ENCODE measurements around the gene HSD11B2. TPM values are rescaled to one million over a fixed set of nuclear protein-coding genes. Genes with fewer than 3 reads are reported as not detected.
A peak's percentile ranks its signal among the peaks of the same experiment; 100 is the strongest.

The HSD11B2 gene
- total and polyA plus RNA-seq, 4 donors, result 0.51 to 6.7 (median 2.2) TPM

- Histone ChIP-seq H3K4me1 (ENCODE audit: control insufficient read depth in 4 of 4, insufficient read depth in 4 of 4, low read length in 3 of 4) (peaks cover 56 to 97% (median 91%) of the 10 kb centered on the region in 4 donors), H3K9ac (ENCODE audit: low read depth in 1 of 2, low read length in 2 of 2) (no peak overlapping the region), H3K9me3 (ENCODE audit: control insufficient read depth in 4 of 4, low read length in 3 of 4) (no peaks in the 10 kb centered on the region), H3K27ac (ENCODE audit: low read depth in 1 of 2, low read length in 2 of 2) (peak overlapping the region; percentile 64 to 75), H3K27me3 (ENCODE audit: control insufficient read depth in 4 of 4, insufficient read depth in 4 of 4, low read length in 3 of 4) (no peaks in the 10 kb centered on the region), H3K36me3 (ENCODE audit: control insufficient read depth in 4 of 4, insufficient read depth in 3 of 4, low read depth in 1 of 4, low read length in 3 of 4) (peaks cover 0 to 2% (median 0%) of the 10 kb centered on the region in 4 donors), H3K4me3 (ENCODE audit: low read depth in 1 of 3, low read length in 3 of 3) (no peak overlapping the region)
- TF ChIP-seq CTCF (IDR thresholded peaks at IDR 0.05; ENCODE audit: low read depth, low read length, missing input control) (no peak), GABPA (IDR thresholded peaks at IDR 0.05 in 1 of 2, conservative IDR thresholded peaks at IDR 0.05 in 1 of 2) (no peak), FOXA2 (IDR thresholded peaks at IDR 0.05) (no peak), YY1 (IDR thresholded peaks at IDR 0.05) (no peak), NR2F2 (IDR thresholded peaks at IDR 0.05) (peak; percentile 91), MAX (IDR thresholded peaks at IDR 0.05) (no peak), HNF4G (IDR thresholded peaks at IDR 0.05) (no peak), SP1 (IDR thresholded peaks at IDR 0.05) (peak; percentile 79), ATF3 (IDR thresholded peaks at IDR 0.05) (no peak), JUND (IDR thresholded peaks at IDR 0.05) (no peak), HNF4A (conservative IDR thresholded peaks at IDR 0.05) (peak; percentile 49 to 62), FOXA1 (IDR thresholded peaks at IDR 0.05) (no peak), EGR1 (IDR thresholded peaks at IDR 0.05; ENCODE audit: low read depth in 2 of 2) (no peak), RAD21 (IDR thresholded peaks at IDR 0.05) (no peak), RXRA (IDR thresholded peaks at IDR 0.05) (peak; percentile 91 to 94), TAF1 (conservative IDR thresholded peaks at IDR 0.05) (no peak)
- TF ChIP-seq, protein P1, sequence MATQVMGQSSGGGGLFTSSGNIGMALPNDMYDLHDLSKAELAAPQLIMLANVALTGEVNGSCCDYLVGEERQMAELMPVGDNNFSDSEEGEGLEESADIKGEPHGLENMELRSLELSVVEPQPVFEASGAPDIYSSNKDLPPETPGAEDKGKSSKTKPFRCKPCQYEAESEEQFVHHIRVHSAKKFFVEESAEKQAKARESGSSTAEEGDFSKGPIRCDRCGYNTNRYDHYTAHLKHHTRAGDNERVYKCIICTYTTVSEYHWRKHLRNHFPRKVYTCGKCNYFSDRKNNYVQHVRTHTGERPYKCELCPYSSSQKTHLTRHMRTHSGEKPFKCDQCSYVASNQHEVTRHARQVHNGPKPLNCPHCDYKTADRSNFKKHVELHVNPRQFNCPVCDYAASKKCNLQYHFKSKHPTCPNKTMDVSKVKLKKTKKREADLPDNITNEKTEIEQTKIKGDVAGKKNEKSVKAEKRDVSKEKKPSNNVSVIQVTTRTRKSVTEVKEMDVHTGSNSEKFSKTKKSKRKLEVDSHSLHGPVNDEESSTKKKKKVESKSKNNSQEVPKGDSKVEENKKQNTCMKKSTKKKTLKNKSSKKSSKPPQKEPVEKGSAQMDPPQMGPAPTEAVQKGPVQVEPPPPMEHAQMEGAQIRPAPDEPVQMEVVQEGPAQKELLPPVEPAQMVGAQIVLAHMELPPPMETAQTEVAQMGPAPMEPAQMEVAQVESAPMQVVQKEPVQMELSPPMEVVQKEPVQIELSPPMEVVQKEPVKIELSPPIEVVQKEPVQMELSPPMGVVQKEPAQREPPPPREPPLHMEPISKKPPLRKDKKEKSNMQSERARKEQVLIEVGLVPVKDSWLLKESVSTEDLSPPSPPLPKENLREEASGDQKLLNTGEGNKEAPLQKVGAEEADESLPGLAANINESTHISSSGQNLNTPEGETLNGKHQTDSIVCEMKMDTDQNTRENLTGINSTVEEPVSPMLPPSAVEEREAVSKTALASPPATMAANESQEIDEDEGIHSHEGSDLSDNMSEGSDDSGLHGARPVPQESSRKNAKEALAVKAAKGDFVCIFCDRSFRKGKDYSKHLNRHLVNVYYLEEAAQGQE (IDR thresholded peaks at IDR 0.05), result no peak
- TF ChIP-seq, protein P2, sequence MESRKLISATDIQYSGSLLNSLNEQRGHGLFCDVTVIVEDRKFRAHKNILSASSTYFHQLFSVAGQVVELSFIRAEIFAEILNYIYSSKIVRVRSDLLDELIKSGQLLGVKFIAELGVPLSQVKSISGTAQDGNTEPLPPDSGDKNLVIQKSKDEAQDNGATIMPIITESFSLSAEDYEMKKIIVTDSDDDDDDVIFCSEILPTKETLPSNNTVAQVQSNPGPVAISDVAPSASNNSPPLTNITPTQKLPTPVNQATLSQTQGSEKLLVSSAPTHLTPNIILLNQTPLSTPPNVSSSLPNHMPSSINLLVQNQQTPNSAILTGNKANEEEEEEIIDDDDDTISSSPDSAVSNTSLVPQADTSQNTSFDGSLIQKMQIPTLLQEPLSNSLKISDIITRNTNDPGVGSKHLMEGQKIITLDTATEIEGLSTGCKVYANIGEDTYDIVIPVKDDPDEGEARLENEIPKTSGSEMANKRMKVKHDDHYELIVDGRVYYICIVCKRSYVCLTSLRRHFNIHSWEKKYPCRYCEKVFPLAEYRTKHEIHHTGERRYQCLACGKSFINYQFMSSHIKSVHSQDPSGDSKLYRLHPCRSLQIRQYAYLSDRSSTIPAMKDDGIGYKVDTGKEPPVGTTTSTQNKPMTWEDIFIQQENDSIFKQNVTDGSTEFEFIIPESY (IDR thresholded peaks at IDR 0.05), result no peak
- WGBS, result 48% methylated on average over 12 of the region's 12 CpGs
- peak; percentile 78 for DNase-seq (ENCODE audit: low spot score)
These were observed 15.3 kb downstream of the HSD11B2 start for GRCh38 chr16:67445913-67446907.
